Measurements from ENCODE around the gene ZNF366. TPM values are rescaled to one million over a fixed set of nuclear protein-coding genes. Genes with fewer than 3 reads are reported as not detected.

Gene ZNF366
- polyA plus RNA-seq, 3 donors from 2014 or later = 0.09 to 0.62 TPM; not detected in 1

DNA sequence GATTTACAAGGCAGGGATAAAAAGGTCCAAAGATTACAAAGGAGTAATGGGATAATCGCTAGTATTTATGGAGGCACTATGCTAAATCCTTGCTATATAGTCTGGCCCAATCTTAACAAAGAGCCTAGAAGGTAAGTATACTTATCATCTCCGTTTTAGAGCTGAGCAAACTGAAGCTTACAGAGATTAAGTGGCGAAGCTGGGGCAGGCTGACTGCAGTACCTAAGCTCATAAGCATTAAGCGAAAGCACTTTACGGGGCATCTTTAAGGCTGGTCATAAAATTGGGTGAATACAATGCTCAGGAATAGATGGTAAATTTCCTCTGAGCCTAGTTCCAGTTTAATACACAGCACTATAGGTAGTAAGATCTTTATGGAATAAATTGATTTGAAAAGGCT, 30.0 kb upstream of the ZNF366 start:
- H3K4me3 Mint-ChIP-seq = no peak overlapping the region
- H3K36me3 Mint-ChIP-seq = no peaks in the 10 kb centered on the region
- peaks cover 0 to 3% (median 0%) of the 10 kb centered on the region in 3 donors for H3K27me3 Mint-ChIP-seq (ENCODE audit: low read depth in 3 of 3)
- no peak overlapping the region for H3K27ac Mint-ChIP-seq
- H3K4me1 Mint-ChIP-seq = no peaks in the 10 kb centered on the region
- peaks cover 0 to 5% (median 0%) of the 10 kb centered on the region in 6 donors for H3K9me3 Mint-ChIP-seq
- no peak for DNase-seq

GRCh38 chr5:72531496-72532190, 24.4 kb upstream of the ZNF366 start:
- Mint-ChIP-seq H3K27ac (no peak overlapping the region), H3K27me3 (ENCODE audit: low read depth in 3 of 3) (peaks cover 0 to 6% (median 2%) of the 10 kb centered on the region in 3 donors), H3K4me1 (no peaks in the 10 kb centered on the region), H3K36me3 (no peaks in the 10 kb centered on the region), H3K9me3 (peaks cover 0 to 3% (median 0%) of the 10 kb centered on the region in 6 donors), H3K4me3 (no peak overlapping the region)
- no peak for DNase-seq

DNA sequence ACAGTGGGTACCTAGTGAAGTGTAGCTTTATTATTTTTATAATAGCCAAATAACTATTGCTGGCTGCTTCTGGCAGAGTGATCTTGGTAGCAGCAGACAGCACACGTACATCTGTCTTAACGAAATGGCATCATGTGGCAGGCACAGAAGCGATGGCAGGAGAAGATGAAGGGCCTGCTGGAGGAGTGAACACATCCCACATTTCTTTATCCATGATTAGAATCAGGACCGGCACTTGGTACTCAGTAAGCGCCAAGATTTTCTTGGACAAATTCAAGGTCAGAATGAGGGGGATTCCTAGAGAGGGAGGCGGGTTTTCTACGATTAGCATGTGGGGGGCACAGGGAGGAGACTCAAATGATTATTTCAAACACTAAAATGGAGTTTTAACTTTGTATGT, 23.0 kb upstream of the ZNF366 start:
- DNase-seq = no peak
- H3K27me3 Mint-ChIP-seq (ENCODE audit: low read depth in 3 of 3) = peaks cover 0 to 6% (median 2%) of the 10 kb centered on the region in 3 donors
- no peak overlapping the region for H3K4me3 Mint-ChIP-seq
- no peaks in the 10 kb centered on the region for H3K4me1 Mint-ChIP-seq
- H3K27ac Mint-ChIP-seq = no peak overlapping the region
- H3K9me3 Mint-ChIP-seq = peaks cover 0 to 3% (median 0%) of the 10 kb centered on the region in 6 donors
- H3K36me3 Mint-ChIP-seq = no peaks in the 10 kb centered on the region

- Mint-ChIP-seq H3K36me3 (no peaks in the 10 kb centered on the region), H3K4me1 (no peaks in the 10 kb centered on the region), H3K27me3 (ENCODE audit: low read depth in 3 of 3) (peaks cover 0 to 6% (median 2%) of the 10 kb centered on the region in 3 donors), H3K27ac (no peak overlapping the region), H3K4me3 (no peak overlapping the region), H3K9me3 (peaks cover 0 to 3% (median 0%) of the 10 kb centered on the region in 6 donors)
- no peak for DNase-seq
Observed at GRCh38 chr5:72529383-72529782, 22.2 kb upstream of the ZNF366 start.

GRCh38 chr5:72525816-72526215, 18.6 kb upstream of the ZNF366 start:
- H3K27ac Mint-ChIP-seq = no peak overlapping the region
- no peak for DNase-seq
- H3K4me3 Mint-ChIP-seq = no peak overlapping the region
- no peaks in the 10 kb centered on the region for H3K36me3 Mint-ChIP-seq
- no peaks in the 10 kb centered on the region for H3K9me3 Mint-ChIP-seq
- no peaks in the 10 kb centered on the region for H3K4me1 Mint-ChIP-seq
- peaks cover 0 to 6% (median 2%) of the 10 kb centered on the region in 3 donors for H3K27me3 Mint-ChIP-seq (ENCODE audit: low read depth in 3 of 3)

- no peak overlapping the region for H3K27ac Mint-ChIP-seq
- peaks cover 0 to 7% (median 0%) of the 10 kb centered on the region in 3 donors for H3K27me3 Mint-ChIP-seq (ENCODE audit: low read depth in 3 of 3)
- no peaks in the 10 kb centered on the region for H3K36me3 Mint-ChIP-seq
- H3K4me3 Mint-ChIP-seq = no peak overlapping the region
- H3K4me1 Mint-ChIP-seq = no peaks in the 10 kb centered on the region
- no peaks in the 10 kb centered on the region for H3K9me3 Mint-ChIP-seq
- no peak for DNase-seq
Observed at GRCh38 chr5:72523960-72524582, 16.9 kb upstream of the ZNF366 start.

- DNase-seq = no peak
- Mint-ChIP-seq H3K4me1 (no peaks in the 10 kb centered on the region), H3K27me3 (ENCODE audit: low read depth in 3 of 3) (peaks cover 0 to 7% (median 0%) of the 10 kb centered on the region in 3 donors), H3K27ac (no peak overlapping the region), H3K4me3 (no peak overlapping the region), H3K36me3 (no peaks in the 10 kb centered on the region), H3K9me3 (no peaks in the 10 kb centered on the region)
Observed at GRCh38 chr5:72522607-72523006, 15.4 kb upstream of the ZNF366 start.

DNA sequence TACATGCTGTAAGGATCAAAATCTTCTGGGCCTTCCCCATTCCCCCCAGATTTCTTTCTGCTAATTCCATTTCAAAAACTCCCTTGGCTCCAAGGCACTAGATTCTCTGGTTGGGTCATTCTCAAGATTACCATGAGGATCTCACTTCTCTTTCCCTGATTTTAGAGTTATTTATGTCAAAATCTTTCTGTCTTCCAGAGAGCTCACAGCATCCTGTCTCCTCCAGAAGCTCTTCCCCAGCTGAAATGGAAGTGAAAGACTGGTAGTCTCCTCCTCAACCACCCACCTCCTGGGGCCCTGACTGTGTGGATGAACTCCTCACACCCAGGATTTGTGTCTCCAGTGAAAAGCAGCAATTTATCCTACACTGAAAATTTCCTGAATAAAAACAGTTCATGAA, 11.9 kb upstream of the ZNF366 start:
- no peak overlapping the region for H3K4me3 Mint-ChIP-seq
- no peaks in the 10 kb centered on the region for H3K36me3 Mint-ChIP-seq
- H3K27me3 Mint-ChIP-seq (ENCODE audit: low read depth in 3 of 3) = peaks cover 0 to 10% (median 0%) of the 10 kb centered on the region in 3 donors
- H3K27ac Mint-ChIP-seq = no peak overlapping the region
- no peak for DNase-seq
- H3K4me1 Mint-ChIP-seq = no peaks in the 10 kb centered on the region
- H3K9me3 Mint-ChIP-seq = no peaks in the 10 kb centered on the region

DNA sequence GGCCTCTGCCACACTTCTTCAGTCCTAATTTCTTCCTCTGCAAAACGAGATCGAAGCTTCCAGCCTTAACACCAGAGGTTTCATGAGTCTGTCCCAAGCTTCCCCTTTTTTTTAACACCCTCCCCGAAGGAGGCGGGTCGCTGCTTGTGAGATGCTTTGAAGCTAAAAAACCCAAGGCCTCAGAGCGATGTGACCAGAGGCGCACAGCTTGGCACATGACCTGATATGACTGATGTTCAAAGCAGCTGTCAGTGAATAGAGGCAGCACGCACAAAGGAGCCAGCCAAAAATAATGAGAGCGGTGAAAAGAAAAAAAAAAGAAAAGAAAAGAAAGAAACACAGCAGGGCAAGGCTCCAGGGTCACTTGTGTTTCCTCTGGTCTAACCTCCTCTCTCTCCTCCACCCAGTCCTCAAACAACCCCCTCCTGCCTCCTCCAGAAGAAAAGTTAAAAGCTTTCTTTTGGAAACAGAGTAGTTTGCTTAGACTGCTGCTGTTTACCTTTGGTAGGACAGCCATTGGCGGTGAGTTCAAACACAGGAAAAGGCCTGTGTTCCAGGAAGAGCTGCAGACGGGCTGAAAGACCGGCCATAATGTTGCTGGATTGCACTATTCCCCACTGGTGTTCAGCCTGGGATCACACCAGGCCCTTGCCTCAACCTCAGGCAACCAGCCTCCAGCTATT, 10.9 kb upstream of the ZNF366 start:
- Mint-ChIP-seq H3K4me1 (no peaks in the 10 kb centered on the region), H3K36me3 (no peaks in the 10 kb centered on the region), H3K27me3 (ENCODE audit: low read depth in 3 of 3) (peaks cover 0 to 10% (median under 1%) of the 10 kb centered on the region in 3 donors), H3K4me3 (no peak overlapping the region), H3K9me3 (no peaks in the 10 kb centered on the region), H3K27ac (no peak overlapping the region)
- no peak for DNase-seq

- peaks cover 0 to 10% (median 1%) of the 10 kb centered on the region in 3 donors for H3K27me3 Mint-ChIP-seq (ENCODE audit: low read depth in 3 of 3)
- H3K9me3 Mint-ChIP-seq = no peaks in the 10 kb centered on the region
- H3K36me3 Mint-ChIP-seq = no peaks in the 10 kb centered on the region
- H3K4me3 Mint-ChIP-seq = no peak overlapping the region
- DNase-seq = no peak
- no peaks in the 10 kb centered on the region for H3K4me1 Mint-ChIP-seq
- H3K27ac Mint-ChIP-seq = no peak overlapping the region
Observed at GRCh38 chr5:72516916-72517315, 9.7 kb upstream of the ZNF366 start.

DNA sequence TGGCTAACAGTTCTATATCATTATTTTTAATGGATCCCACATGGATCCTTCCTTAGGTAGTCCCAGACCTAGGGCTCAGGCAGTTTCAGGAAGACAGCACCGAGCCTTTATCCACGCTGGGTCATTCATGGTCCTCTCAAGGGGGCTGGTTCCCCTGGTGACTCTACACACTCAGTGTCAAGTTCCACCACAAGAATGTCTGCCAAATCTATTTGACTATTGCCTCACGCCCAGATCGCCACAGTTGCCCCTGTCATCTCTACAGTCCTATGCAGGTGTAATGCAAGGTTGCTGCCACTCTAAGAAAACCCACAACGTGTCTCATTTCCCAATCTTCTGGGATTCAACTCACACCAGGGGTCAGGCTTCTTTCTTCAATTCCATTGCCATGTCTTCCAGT, 8.0 kb upstream of the ZNF366 start:
- H3K4me1 Mint-ChIP-seq = no peaks in the 10 kb centered on the region
- no peak overlapping the region for H3K27ac Mint-ChIP-seq
- DNase-seq = no peak
- no peaks in the 10 kb centered on the region for H3K9me3 Mint-ChIP-seq
- H3K27me3 Mint-ChIP-seq (ENCODE audit: low read depth in 3 of 3) = peaks cover 2 to 6% (median 3%) of the 10 kb centered on the region in 3 donors
- H3K36me3 Mint-ChIP-seq = no peaks in the 10 kb centered on the region
- no peak overlapping the region for H3K4me3 Mint-ChIP-seq

GRCh38 chr5:72512593-72512860, 5.3 kb upstream of the ZNF366 start:
- Mint-ChIP-seq H3K9me3 (no peaks in the 10 kb centered on the region), H3K36me3 (no peaks in the 10 kb centered on the region), H3K27ac (no peak overlapping the region), H3K4me3 (no peak overlapping the region), H3K27me3 (ENCODE audit: low read depth in 3 of 3) (peaks cover 2 to 8% (median 3%) of the 10 kb centered on the region in 3 donors), H3K4me1 (no peaks in the 10 kb centered on the region)
- no peak for DNase-seq

DNA sequence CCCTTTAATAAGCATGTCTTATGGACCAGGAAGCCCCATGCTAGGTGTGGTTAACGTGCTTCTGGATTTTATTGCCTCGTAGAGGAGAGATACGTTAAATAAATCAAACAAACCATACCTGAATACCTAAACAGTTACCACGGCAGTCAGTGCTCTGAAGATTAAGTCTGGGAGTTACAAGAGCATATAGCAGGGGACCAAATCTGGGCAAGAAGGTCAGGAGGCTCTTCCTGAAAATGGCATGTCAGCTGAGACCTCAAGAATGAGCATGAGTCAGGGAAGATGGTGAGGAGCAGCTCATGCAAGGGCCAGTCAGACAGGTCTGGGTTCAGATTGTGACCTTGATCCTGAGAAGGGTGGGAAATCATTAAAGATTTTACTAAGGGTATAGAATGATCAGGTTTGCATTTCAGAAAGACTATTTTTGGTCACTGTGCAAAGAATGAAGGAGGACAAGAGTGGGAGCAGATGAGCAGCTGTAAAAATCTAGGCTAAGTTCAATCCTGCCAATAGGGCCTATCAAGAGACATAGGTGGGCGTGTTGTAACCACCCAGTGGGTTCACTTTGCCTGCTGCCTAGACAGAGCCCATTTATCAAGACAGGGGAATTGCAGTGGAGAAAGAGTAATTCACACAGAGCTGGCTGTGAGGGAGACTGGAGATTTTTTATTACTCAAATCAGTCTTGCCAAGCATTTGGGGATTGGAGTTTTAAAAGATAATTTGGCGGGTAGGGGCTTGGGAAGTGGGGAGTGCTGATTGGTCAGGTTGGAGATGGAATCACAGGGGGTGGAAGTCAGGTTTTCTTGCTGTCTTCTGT, 4.8 kb upstream of the ZNF366 start:
- no peaks in the 10 kb centered on the region for H3K9me3 Mint-ChIP-seq
- H3K27ac Mint-ChIP-seq = no peak overlapping the region
- DNase-seq = no peak
- H3K36me3 Mint-ChIP-seq = no peaks in the 10 kb centered on the region
- H3K27me3 Mint-ChIP-seq (ENCODE audit: low read depth in 3 of 3) = peaks cover 2 to 11% (median 3%) of the 10 kb centered on the region in 3 donors
- H3K4me3 Mint-ChIP-seq = no peak overlapping the region
- H3K4me1 Mint-ChIP-seq = no peaks in the 10 kb centered on the region

DNA sequence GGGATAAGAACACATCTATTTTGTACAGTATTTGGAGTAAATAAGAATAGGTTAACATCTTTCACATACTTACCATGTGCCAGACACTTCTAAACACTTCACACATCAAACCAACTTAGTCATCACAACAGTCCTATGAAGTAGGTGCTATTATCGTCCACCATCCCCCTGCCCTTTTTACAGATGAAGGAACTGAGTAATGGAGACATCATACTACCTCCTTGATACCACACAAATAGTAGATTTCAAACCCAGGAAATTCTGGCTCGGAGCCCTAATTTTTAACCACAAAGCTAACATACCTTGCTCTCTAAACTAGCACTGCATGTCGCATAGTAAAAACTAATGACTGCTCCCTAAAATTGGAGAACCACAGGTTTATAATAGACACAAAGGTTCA, 4.2 kb upstream of the ZNF366 start:
- no peaks in the 10 kb centered on the region for H3K4me1 Mint-ChIP-seq
- H3K4me3 Mint-ChIP-seq = no peak overlapping the region
- H3K27ac Mint-ChIP-seq = no peak overlapping the region
- no peaks in the 10 kb centered on the region for H3K36me3 Mint-ChIP-seq
- DNase-seq = no peak
- peaks cover 2 to 11% (median 3%) of the 10 kb centered on the region in 3 donors for H3K27me3 Mint-ChIP-seq (ENCODE audit: low read depth in 3 of 3)
- no peaks in the 10 kb centered on the region for H3K9me3 Mint-ChIP-seq
